Measurements from ENCODE around the gene SLC18A2. TPM values are rescaled to one million over a fixed set of nuclear protein-coding genes. Genes with fewer than 3 reads are reported as not detected.
A peak's percentile ranks its signal among the peaks of the same experiment; 100 is the strongest.
"Not testable (repeated sequence)": the region's sequence is repeated elsewhere in the genome, so short reads cannot be mapped to it uniquely, and the experiment has no call there.

SLC18A2 gene
- total RNA-seq, 1 experiment from 2014 or later, result not detected

DNA sequence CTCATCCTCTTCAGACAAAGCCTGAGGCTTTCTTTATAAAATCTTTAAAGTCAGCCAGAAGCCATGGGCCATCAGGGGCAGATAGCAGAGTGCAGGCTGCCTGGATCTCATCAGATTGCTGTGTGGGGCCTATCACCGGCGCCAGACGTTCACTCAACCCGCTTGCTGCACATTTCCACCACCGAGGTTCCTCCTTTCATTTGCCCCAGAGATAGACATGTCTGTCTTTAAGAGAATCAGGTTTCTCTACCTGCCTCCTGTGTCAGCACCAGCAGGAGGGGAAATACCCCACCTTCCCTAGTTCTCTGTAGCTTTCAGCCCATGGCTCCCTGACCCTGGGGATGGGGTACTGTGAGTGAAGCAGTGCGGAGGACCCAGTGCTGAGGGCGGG, 22.0 kb downstream of the SLC18A2 start:
- DNase-seq (ENCODE audit: low read depth), result no peak

DNA sequence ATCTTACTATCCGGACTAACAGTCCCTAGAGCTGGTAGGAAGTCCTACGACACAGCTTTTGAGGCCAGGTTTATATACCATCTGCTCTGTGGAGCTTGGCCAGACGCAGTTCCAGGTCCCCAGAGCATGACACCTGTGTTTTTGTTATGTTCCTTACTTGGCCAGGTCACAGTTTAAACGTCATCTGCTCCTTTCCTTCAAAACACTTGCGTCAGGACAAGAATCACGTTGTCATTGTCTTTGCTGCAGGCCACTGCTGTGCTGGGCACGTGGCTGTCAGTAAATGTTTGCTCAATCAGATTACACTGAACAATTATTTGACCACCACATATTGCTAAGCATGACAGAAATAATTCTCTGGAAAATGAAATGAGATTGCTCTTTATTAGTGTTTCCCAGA, 23.9 kb downstream of the SLC18A2 start:
- DNase-seq (ENCODE audit: low read depth), result no peak

- no peak for DNase-seq (ENCODE audit: low read depth)
These were observed 25.5 kb downstream of the SLC18A2 start for GRCh38 chr10:117266400-117266799.

- no peak for DNase-seq (ENCODE audit: low read depth)
These were observed 25.9 kb downstream of the SLC18A2 start for GRCh38 chr10:117266812-117267211.

DNA sequence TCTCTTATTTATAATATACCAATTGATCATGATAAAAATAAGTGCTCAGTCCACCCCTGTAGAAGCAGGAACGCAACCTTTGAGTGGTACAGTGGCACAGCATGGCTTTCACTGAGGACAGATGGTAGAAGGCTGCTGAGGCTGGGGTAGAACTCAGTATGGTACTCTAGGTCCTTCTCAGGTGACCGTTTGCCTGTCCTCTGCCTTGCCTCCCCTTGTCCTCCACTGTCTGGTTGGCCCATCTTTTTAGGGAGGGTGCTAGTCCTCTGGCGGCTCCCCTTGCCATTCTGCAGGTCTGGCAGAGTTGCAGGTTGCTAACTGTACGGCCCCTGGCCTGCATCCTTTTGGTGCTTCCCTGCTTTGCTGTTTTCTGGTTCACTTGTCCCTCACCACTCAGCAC, 27.3 kb downstream of the SLC18A2 start:
- DNase-seq (ENCODE audit: low read depth), result no peak

- no peak for DNase-seq (ENCODE audit: low read depth)
These were observed 28.0 kb downstream of the SLC18A2 start for GRCh38 chr10:117268907-117269306.

DNA sequence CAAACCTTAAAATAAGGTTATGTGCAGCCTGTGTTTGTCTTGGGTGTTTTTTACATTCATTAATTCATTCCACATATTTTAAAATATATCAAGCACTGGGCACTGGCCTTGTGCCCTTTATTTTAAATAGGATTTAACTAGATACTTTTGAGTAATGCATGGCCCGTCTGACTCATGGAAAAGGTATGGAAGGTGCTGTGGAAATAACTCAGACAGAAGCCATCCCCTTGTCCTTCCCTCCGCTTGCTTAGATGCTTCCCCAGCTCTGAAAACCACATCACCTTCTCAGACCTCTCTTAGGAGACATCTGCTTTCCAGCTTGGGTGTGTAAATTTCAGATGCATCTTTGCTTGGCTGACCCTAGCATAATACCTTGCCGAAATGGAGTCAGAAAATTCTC, 30.5 kb downstream of the SLC18A2 start:
- DNase-seq (ENCODE audit: low read depth), result peak; percentile 31

DNA sequence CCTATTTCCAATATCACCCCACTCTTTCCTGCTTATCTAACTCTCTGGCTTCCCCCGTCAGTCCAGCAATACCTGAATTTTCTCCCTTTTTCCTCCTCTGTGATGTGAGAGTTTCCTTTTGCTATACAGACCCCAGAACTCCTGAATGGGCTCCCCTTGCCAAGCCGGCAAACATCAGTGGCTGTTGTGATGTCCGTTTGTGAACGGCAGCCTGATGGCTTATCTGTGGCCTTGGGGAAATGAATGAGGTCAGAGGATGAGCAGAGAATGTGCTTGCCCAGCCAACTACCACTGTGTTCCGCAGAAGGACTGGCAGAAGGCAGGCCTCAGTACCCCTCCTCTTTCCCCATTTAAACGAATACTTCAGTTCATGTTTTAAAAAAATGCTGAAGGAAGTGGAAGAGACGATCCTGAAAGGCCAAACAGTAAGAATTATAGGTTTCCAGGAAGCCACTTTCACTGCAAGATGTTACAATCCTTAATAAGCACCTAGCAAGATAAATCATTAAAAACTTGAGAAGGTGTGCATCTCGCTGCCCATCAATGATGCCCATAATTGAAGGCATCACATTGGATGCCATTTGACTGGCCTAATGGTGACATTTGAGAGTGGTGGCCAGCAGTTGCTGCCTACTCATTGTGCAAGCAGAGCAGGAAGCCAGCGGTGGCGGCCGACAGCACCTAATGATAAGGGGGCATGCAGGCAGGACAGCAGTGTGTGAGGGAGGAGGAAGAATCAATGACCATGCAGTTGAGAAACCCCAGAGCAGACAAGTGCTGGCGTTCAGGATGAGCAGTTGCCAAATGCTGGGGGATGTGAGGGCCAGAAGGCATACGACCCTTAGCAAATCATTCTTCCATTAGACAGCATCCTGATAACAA, 31.5 kb downstream of the SLC18A2 start:
- DNase-seq (ENCODE audit: low read depth), result no peak

GRCh38 chr10:117273980-117274379, 33.1 kb downstream of the SLC18A2 start:
- no peak for DNase-seq (ENCODE audit: low read depth)

GRCh38 chr10:117274509-117274908, 33.6 kb downstream of the SLC18A2 start:
- DNase-seq (ENCODE audit: low read depth), result no peak

GRCh38 chr10:117275121-117275520, 34.2 kb downstream of the SLC18A2 start:
- no peak for DNase-seq (ENCODE audit: low read depth)

DNA sequence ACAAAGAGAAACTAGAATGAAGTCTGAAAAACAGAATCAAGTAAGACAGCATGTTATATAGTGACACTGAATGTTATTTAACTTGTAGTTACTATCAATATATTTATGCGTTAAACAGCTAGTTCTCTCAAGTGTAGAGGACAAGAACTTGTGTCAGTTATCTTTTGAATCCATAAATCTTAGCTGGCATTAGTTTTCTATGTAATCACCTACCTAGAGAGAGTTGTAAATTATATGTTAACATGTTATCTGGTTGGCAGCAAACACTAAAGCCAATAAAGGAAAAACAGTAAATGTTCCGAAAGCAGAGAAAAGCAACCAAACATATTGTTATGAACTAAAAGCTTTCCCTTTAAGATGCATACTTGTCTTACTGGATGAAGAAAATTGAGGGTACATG, 36.8 kb downstream of the SLC18A2 start:
- DNase-seq (ENCODE audit: low read depth), result no peak

DNA sequence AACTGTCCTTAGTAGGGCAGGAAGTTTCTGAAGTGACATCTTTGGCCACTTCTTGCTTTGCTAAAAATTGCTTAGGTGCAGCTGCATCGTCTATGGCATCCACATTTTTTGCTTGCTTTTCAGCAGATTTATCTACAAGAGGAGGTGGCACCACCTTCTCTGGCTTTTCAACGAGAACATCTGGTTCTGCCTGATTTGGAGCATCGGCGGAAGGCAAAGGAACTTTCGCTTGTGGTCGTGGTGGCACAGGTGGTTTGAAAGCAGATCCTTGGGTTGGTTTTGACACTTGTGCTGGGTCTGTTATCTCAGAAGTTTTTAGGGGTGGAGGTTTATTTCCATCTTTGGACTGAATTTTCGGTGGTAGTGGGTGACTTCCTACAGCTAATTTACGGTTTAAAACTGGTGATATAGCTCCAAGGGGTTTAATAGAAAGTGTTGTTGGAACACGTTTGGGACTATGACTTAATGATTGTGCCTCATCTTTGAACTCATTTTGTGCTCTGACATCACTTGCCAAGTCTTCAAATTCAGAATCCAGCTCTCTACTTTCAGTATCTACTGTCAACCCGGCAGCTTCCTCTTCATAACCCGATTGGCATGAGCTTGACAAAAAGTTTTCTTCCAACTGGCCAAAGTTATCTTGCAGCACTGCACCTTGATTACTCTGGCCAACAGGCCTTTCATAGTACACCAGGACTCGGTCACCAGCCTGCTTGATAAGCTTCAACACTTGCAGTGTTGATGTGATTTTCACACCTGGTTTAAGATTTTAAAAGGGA, 44.0 kb downstream of the SLC18A2 start:
- no peak for DNase-seq (ENCODE audit: low read depth)

- not testable (repeated sequence) for DNase-seq (ENCODE audit: low read depth)
These were observed 50.0 kb downstream of the SLC18A2 start for GRCh38 chr10:117290872-117291271.

DNA sequence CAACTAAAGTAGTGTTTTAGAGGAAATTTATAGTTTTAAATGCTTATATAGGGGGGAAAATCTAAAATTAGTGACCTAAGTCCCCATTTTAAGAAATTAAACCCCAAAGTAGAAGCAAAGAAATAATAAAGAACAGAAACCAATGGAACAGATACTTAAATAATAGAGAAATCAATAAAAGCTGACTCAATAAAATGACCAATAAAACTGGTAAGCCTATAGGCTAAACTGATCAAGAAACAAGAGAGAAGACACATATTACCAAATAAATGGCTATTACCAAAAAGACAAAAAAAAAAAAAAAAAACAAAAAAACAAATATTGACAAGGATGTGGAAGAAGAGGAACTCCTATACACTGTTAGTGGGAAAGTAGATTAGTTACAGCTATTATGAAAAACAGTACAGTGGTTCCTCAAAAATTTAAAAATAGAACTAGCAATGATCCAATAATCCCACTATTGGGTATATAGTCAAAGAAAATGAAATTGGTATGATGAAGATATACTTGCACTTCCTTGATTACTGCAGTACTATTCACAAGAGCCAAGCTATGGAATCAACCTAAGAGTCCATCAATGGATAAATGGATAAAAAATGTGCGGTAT, 53.2 kb downstream of the SLC18A2 start:
- DNase-seq (ENCODE audit: low read depth), result no peak

DNA sequence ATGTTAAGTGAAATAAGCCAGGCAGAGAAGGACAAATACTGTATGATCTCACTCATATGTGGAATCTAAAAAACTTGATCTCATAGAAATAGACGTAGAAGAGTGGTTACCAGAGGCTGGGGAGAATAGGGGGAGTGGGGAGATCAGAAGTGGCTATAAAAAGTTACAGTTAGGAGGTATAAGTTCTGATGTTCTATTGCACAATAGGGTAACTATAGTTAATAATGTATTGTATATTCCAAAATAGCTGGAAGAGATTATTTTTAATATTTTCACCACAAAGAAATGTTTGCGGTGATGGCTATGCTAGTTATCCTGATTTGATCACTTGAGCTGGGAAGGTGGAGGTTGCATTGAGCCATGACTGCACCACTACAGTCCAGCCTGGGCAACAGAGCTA, 53.8 kb downstream of the SLC18A2 start:
- no peak for DNase-seq (ENCODE audit: low read depth)

GRCh38 chr10:117298219-117298618, 57.3 kb downstream of the SLC18A2 start:
- no peak for DNase-seq (ENCODE audit: low read depth)

GRCh38 chr10:117299435-117299834, 58.5 kb downstream of the SLC18A2 start:
- DNase-seq (ENCODE audit: low read depth), result no peak

- no peak for DNase-seq (ENCODE audit: low read depth)
These were observed 59.8 kb downstream of the SLC18A2 start for GRCh38 chr10:117300671-117301070.

DNA sequence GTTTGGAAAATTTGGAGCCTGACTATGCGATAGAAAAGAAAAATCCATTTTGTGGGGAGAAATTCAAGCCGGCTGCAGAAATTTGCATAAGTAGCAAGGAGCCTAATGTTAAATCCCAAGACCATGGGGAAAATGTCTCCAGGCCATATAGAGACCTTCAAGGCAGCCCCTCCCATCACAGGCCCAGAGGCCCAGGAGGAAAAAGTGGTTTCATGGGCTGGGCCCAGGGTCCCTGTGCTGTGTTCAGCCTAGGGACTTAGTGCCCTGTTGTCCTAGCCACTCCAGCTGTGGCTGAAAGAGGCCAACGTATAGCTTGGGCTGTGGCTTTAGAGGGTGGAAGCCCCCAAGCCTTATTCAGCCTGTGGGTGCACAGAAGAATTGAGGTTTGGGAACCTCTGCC, 62.5 kb downstream of the SLC18A2 start:
- DNase-seq (ENCODE audit: low read depth), result not testable (repeated sequence)

- no peak for DNase-seq (ENCODE audit: low read depth)
These were observed 65.8 kb downstream of the SLC18A2 start for GRCh38 chr10:117306674-117307073.

DNA sequence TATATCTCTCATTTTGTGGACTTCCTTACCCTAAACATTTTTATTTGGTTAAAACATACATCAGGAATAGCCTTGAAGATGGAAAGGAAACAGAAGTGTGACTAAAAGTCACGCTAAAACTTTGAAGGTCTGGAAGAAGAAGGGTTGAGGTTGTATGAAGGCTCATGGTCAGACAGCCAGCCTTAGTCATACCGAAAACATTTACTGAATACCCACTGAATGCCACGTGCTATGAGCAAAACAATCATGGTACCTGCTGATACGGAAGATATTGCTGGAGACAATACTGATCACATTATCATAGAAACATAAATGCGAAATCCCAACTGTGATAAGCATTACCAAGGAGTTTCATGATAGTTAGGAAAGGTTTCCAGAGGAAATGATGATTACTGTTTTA, 70.3 kb downstream of the SLC18A2 start:
- no peak for DNase-seq (ENCODE audit: low read depth)

DNA sequence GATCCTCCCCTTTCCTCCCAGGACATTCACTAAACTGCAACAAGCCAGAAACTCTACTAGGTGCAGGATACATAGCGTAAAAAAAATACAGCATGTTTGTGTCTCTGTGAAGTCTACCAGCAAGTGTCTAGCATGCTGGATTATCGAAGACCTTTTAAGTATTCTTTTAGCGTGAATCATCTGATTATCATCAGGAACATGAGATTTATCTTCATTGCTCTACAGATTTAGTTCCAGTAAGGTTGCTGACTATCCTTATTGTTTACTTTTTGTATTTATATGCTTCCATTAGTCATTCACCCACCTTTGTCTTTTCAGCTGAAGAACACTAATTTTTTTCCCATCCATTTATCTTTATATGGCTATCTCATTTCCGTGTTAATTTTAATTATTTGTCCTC, 71.5 kb downstream of the SLC18A2 start:
- DNase-seq (ENCODE audit: low read depth), result no peak

Measured in Daoy (cell line).